ENCODE data around the gene CHN1.

CHN1 gene

DNA sequence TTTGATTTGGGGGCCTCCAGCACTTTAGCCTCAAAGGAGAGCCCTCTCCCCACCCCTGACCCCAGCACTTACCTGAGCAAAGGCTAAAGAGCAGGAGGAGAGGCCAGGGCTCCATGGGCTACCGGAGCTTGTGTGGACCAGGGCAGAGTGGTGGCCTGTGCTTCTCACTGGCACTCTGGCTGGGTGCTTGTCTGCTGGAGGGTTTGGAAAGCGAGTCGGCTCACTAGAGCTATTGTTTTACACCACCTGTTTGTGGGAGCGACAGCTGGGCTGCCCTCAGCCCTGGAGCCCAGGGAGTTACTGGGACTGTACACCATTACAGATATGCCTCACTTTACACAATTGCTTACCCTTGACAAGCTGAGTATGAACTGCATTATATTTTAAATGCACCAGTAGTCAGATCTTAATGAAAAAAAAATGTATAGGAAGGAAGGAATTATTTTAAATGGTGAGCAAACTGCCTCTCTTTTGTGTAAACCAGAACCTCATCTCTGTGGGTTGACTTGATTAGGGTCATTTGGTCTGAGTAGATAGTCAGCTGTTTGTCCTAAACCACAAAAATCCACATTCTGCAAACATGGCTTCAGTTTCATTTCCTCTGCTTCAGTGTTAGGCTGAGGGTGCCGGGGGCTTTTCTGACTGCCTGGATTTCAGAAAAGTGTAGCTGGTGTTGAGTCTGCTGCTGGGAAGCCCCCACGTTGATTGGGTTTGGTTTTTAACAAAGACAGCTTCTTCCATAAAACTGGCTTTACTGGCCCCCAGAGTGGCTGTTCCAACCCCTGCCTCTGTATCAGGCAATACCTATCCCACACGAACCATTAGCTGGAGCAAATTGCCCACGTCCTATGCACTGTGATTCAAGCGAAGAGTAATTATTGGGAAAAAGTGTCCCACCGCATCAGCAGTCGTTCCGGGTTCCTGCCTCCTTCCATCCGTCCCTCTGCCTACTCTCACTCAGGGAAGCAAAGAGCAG is 240.6 kb downstream of the CHN1 start, which contains the start of gene CHRNA1:
TSS of gene CHRNA1 (minus strand) at position 193 of the 976 bp plus-strand sequence. CDS start at position 115, 78 bp downstream.
- DNase-seq (ENCODE audit: low read depth), result no peak

DNA sequence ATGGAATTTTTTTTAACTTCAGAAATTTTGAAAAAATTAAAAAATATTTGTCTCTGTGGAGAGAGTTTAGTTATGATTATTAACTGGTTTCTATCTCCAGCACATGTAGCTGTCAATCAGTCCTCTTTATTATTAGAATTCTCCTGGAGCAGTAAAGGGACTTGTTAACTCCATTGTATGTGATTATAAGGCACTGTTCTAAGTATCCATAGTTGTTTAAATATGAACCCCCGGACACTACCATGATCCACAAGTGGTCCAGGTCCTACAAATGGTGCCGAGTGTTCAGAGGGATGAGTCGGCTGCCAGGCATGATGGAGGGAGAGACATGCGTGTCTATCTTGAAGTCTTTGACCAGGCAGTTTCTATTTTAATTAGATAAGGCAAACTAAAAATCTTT is 241.4 kb downstream of the CHN1 start:
- DNase-seq (ENCODE audit: low read depth), result no peak

DNA sequence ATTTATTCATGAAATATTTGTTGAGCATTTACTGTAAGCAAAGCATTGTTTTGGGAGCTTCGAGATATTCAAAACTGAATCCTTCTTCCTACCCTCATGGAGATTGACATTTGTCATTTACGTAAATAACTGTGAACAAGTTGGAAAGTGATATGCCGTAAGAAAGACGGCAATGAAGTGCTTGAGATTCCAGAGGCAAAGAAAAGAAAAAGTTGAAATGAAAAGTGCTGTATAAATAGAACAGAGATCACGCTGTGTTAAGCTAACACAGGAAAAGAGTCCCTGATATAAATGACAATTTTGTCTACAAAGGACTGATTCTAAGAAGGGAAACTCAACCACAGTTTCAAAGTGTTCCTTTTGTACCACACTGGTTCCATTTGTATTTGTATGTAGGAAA is 242.7 kb downstream of the CHN1 start:
- DNase-seq (ENCODE audit: low read depth), result no peak

DNA sequence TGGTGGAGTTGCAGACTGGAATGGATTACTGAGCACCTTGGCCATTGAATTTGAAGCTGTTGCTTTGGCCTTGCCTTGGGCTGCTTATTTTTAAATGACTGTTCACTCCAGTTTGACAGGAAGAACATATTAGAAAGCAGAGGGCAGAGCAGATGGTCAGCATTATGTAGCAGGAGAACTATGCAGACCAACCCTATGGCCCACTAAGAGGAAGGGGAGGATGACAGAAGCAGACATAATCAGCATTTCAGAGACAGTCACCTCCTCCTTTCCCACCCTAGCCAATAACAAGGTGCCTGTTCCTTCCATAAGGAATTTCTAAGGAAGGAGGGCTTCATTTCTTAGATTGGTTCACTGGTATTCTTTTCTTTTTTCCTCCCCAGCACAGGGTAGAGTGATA is 243.3 kb downstream of the CHN1 start:
- DNase-seq (ENCODE audit: low read depth), result no peak

DNA sequence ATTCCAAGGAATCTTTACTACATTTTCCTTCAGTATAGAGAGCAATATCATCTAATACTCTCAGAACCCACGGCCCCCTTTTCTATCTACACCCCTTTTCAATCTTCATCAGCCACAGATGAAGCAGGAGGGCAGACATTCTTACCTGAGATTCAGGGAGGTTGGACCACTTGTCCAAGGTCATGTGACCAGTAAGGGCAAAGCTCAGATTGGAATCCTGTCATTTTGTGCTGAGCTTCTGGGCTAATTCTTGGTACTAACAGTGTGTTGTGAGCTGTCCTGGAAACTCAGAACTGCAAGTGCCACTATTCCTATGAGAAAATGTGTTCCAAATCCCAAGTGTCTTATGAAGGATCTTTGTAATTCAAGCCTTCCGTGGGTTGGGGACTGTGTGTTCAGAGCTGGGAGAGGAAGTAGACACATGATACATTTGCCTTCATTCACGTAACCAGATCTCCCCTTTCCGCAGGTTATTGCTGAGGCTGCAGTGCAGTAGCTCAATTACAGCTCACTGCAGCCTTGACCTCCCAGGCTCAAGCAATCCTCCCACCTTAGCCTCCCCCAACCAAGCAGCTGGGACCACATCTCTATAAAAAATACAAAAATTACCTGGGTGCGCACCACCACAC is 244.2 kb downstream of the CHN1 start:
- no peak for DNase-seq (ENCODE audit: low read depth)

DNA sequence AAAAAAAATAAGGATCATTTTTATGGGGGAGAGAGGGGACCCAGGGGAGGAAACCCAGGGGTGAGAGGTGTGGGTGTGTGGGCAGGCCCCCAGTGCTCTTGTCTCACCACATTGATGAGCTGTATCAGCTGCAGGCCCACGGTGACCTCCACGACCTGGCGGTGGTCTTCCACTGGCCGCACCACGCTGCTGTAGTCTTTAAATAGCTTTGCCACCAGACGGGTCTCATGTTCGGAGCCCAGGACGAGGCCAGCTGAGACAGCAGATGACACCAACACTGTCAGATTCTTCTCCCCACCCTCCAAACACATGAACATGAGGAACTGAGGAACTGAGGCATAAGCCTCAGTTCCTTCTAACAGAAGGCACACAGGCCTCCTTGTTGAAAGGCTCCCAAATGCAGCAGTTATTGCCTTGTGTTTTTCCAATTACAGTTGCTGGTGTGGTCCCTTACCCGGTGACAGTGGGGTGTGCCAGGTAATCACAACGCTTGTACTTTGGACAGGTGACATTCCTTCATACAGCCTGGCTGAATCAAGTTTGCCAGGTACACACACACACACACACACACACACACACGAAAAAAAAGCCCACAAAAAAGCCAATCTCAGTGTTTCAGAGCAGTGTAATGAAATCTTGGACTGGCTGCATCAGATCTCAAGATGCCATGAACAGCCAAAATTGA is 245.7 kb downstream of the CHN1 start:
- DNase-seq (ENCODE audit: low read depth), result no peak

DNA sequence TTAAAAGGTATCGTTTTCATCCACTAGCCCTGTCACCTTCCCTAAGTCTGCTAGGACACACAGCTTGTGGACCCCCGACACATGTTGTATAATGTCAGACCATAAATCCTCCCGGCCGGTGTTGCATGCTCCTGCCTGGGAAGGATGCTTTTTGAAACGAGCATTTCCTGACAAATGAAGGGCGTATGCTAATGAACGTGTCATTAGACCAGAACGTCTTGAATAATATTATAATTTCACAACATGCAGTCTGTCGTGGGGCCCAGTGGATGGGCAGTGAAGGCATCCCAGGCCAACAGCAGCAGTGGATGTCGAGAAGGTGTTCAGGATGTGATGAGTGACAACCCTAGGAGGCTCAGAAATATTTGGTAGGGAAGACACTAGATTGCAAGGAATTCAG is 248.4 kb downstream of the CHN1 start:
- DNase-seq (ENCODE audit: low read depth), result no peak

DNA sequence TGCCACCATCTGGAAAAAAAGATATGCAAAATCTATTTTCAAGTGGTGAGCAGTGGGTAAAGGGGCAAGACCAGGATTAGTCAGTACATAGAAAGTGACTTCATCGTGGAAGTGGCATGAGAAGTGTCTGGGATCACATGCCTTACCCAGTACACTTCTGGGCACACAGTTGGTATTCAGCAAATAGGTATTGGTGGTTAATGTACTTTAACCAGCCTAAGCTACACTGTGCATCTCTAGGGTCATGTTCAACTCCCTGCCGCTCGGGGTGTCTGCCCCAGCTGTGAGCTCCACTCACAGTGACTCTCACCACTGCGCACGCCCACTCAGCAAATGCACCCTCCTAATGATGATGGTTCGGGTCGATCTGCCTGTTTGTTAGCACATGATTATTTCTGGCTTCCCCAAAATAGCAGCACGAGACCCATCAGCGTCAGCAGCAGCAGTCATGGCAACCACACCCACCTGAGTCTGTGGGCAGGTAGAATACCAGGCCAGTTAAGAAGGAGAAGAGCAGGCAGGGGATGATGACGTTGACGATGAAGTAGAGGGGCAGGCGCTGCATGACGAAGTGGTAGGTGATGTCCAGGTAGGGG is 252.0 kb downstream of the CHN1 start:
- no peak for DNase-seq (ENCODE audit: low read depth)

DNA sequence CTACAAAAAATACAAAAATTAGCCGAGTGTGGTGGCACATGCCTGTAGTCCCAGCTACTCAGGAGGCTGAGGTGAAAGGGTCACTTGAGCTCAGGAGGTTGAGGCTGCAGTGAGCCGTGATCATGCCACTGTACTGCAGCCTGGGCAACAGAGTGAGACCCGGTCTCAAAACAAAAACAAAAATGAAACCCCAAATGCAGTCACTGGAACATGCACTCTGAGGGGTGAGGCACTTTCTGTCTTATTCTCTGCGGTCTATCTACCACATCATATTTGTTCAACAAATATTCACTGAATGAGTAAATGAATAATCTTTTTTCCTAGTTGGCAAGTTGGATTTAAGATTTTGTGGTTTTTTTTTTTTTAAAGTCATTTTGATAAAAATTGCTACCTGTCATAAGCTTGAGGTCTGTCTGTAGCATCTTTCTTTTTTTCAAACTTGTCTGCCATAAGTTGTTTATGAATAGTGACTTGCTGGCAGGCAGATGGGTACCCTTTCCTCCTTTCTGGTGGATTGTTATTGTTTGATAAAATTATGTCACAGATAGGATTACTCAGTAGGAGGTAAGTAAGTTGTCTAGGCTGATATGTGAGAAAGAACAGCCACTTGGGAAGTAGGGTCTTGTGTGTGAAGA is 252.7 kb downstream of the CHN1 start:
- no peak for DNase-seq (ENCODE audit: low read depth)

DNA sequence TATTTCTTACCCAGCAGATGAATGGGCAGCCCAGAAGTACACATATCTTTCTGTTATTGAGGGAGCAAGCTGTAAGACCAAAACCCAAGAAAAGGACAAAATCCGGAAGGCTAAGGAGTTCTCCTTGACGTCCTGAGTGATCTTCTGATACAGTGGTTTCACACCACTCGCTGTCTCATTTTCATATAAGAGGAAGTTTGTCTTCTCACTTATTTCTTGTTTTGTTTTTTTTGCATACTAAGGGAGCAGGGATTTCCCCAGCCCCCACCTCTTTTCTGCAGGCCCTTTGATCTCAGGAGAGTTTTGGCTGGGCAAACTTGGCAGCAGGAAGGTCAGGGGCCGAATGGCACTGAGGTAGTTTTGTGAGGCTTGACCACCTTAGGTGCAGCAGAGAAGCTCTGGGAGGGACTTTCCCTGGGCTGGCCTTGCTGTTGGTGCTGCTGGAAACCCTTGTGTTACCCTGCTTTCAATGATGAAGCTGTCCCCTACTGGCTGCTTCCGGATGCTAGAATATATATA is 254.2 kb downstream of the CHN1 start:
- no peak for DNase-seq (ENCODE audit: low read depth)

DNA sequence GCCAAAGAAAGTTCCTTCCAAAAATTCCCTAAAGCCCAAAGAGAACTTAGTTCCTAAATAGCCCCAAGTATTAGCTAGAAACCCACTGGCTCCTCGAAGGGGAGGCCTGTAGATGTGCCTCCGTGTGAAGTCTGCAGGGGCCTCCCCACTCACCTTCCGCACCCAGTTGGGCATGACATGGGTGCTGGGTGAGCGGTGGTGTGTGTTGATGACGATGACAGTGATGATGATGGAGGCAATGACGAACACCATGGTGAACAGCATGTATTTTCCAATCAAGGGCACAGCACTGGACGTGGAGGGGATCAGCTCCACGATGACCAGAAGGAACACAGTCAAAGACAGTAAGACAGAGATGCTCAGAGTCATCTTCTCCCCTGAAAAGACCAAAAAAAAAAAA is 255.4 kb downstream of the CHN1 start:
- no peak for DNase-seq (ENCODE audit: low read depth)

DNA sequence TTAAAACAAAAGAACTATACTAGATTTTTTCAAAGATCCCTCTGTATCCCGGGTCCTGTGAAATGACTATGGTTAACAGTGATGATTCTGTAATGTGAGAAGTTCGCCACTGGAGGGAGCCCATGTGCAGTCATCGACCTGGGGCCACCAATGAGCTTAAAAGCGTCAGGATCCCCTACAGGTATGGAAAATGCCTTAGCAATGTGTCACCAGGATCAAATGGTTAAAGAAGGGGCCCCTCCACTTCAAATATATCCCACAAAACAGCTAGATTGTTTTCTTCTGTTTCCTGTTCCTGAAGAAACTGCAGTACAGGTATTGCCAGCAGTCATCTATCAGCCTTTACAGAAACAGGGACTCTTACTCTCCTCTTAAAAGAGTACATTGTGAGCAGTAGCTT is 256.2 kb downstream of the CHN1 start:
- peak; percentile 41 for DNase-seq (ENCODE audit: low read depth)

Measured in stimulated activated CD8-positive, alpha-beta memory T cell treated with anti-CD3 and anti-CD28 coated beads, Interleukin-7, amount 100 ng/mL, for 24 hours (primary cell).